ENCODE measurements around the gene SAP25. TPM values are rescaled to one million over a fixed set of nuclear protein-coding genes. Genes with fewer than 3 reads are reported as not detected.

Gene SAP25
- total RNA-seq, 4 donors from 2014 or later, result 0.96 to 52.4 (median 2.7) TPM; not detected in 1

DNA sequence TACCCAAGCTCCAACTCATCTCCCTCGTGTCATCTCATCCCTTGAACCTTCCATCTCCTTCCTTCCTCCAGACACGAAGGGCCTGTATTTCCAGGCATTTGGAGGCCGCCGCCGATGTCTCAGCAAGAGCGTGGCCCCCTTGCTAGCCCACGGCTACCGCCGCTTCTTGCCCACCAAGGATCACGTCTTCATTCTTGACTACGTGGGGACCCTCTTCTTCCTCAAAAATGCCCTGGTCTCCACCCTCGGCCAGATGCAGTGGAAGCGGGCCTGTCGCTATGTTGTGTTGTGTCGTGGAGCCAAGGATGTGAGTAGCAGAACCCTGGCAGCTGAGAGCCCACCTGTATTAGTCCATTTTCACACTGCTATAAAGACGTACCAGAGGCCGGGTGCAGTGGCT is 17.9 kb upstream of the SAP25 start:
- intact Hi-C loops (cut with DNase I; ENCODE audit: low total_unique reads), result no loop called here
- no peaks in the 10 kb centered on the region for H3K9me3 ChIP-seq
- H3K27me3 ChIP-seq, result no peaks in the 10 kb centered on the region
- TF ChIP-seq POLR2A (IDR thresholded peaks at IDR 0.05) (no peak), POLR2AphosphoS5 (IDR thresholded peaks at IDR 0.05) (no peak)
- in situ Hi-C loops (cut with MboI; ENCODE audit: low pct_ligation_motif_present in 1 of 4, low pct_unique_long_range_greater_than_20kb in 1 of 4, low sequenced_read_pairs in 3 of 4), result loop anchor here in 1 of 4 donors (25.0 kb wide), 1 partner anchor 96 kb away; the partner anchor contains the start of gene GIGYF1
- WGBS, 2 donors (ENCODE audit: low coverage in 1 of 2), result 90 to 91% methylated on average over 2 to 17 of the region's 17 CpGs
- H3K27ac ChIP-seq, result no peak overlapping the region
- DNase-seq, result no peak
- no peaks in the 10 kb centered on the region for H3K36me3 ChIP-seq
- no peak overlapping the region for H3K4me3 ChIP-seq
- H3K4me1 ChIP-seq, result peaks cover 0 to 9% (median 6%) of the 10 kb centered on the region in 4 donors

DNA sequence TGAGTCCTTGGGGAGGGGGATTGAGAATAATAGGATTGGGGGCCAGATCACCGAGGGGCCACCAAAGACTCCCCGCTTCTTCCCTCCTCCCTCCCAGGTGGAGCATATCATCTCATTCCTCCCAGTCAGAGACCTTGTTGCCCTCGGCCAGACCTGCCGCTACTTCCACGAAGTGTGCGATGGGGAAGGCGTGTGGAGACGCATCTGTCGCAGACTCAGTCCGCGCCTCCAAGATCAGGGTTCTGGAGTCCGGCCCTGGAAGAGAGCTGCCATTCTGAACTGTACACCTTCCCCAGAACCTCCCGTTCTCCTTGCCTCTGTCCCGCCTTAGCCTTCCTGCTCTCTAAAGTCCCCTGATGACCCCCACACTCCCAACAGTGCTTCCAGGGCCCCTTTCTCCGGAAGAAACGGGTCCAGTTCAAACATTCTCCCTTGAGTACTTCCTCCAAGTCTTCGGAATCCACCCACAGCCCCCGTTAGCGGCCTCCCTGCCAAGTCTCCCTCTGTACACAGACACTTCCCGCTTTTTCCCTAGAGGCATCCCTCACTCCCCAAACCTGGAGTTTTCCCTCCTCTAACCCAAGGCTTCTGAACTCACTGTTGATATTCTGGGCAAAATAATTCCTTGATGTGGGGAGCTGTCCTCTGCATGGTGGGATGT is 16.5 kb upstream of the SAP25 start:
- H3K27me3 ChIP-seq, result no peaks in the 10 kb centered on the region
- intact Hi-C loops (cut with DNase I; ENCODE audit: low total_unique reads) (no loop called here), in situ Hi-C loops (cut with MboI; ENCODE audit: low pct_ligation_motif_present in 1 of 4, low pct_unique_long_range_greater_than_20kb in 1 of 4, low sequenced_read_pairs in 3 of 4) (loop anchor here in 1 of 4 donors (25.0 kb wide), 1 partner anchor 97 kb away; the partner anchor contains the start of gene GIGYF1)
- H3K4me1 ChIP-seq, result peaks cover 0 to 11% (median 8%) of the 10 kb centered on the region in 4 donors
- H3K36me3 ChIP-seq, result no peaks in the 10 kb centered on the region
- TF ChIP-seq, protein P1, sequence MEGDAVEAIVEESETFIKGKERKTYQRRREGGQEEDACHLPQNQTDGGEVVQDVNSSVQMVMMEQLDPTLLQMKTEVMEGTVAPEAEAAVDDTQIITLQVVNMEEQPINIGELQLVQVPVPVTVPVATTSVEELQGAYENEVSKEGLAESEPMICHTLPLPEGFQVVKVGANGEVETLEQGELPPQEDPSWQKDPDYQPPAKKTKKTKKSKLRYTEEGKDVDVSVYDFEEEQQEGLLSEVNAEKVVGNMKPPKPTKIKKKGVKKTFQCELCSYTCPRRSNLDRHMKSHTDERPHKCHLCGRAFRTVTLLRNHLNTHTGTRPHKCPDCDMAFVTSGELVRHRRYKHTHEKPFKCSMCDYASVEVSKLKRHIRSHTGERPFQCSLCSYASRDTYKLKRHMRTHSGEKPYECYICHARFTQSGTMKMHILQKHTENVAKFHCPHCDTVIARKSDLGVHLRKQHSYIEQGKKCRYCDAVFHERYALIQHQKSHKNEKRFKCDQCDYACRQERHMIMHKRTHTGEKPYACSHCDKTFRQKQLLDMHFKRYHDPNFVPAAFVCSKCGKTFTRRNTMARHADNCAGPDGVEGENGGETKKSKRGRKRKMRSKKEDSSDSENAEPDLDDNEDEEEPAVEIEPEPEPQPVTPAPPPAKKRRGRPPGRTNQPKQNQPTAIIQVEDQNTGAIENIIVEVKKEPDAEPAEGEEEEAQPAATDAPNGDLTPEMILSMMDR (IDR thresholded peaks at IDR 0.05), result no peak
- no peak for TF ChIP-seq POLR2A (IDR thresholded peaks at IDR 0.05)
- TF ChIP-seq EP300 (IDR thresholded peaks at IDR 0.05; ENCODE audit: low read depth), result no peak
- no peak for TF ChIP-seq POLR2AphosphoS5 (IDR thresholded peaks at IDR 0.05)
- H3K4me3 ChIP-seq, result no peak overlapping the region
- no peak for DNase-seq
- WGBS, 2 donors (ENCODE audit: low coverage in 1 of 2), result 26 to 55% methylated on average over 4 to 20 of the region's 20 CpGs
- no peaks in the 10 kb centered on the region for H3K9me3 ChIP-seq
- peak overlapping the region in 2 of 4 donors; percentile 21 to 38 for H3K27ac ChIP-seq

DNA sequence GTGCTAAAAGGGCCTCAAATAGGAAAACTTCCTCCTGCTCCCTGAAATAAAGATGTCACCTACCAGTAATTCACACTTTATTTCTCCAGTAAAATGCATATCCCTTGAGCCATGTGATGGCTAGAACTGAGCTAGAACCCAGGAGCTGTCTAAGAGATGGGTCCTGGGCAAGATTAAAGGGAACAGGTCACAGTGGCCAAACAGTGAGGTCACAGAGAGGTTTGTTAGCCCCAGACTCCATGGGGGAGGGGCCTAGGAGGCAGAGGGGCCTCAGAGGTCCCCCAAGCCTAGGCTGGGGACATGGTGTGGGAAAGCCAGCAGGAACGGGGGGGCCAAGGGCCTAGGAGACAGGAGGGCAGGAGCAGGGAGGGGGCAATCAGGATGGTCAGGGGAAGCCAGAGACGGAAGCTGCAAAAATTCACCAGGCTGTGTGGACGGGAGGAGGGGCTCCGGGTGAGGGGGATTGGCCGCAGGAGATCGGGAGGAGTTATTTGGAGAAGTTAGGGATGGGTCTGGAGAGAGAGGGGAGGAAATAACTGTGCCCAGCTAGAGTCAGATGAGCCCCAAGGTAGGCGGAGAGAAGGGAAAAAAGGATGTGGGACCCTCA is 15.7 kb upstream of the SAP25 start:
- Histone ChIP-seq H3K9me3 (no peaks in the 10 kb centered on the region), H3K27me3 (no peaks in the 10 kb centered on the region), H3K4me1 (peaks cover 5 to 19% (median 15%) of the 10 kb centered on the region in 4 donors), H3K36me3 (no peaks in the 10 kb centered on the region), H3K27ac (peak overlapping the region in 1 of 4 donors; percentile 21), H3K4me3 (no peak overlapping the region)
- in situ Hi-C loops (cut with MboI; ENCODE audit: low pct_ligation_motif_present in 1 of 4, low pct_unique_long_range_greater_than_20kb in 1 of 4, low sequenced_read_pairs in 3 of 4) (loop anchor here in 2 of 4 donors (10.0 to 25.0 kb wide), 2 partner anchors 85 to 98 kb away; partner anchors contain the start of genes GIGYF1 (in 1 of the 2) and GNB2 (in 1 of the 2)), intact Hi-C loops (cut with DNase I; ENCODE audit: low total_unique reads) (no loop called here)
- TF ChIP-seq EP300 (IDR thresholded peaks at IDR 0.05; ENCODE audit: low read depth), result no peak
- WGBS, 2 donors (ENCODE audit: low coverage in 1 of 2), result 64 to 67% methylated on average over 7 of the region's 7 CpGs
- DNase-seq, result no peak

DNA sequence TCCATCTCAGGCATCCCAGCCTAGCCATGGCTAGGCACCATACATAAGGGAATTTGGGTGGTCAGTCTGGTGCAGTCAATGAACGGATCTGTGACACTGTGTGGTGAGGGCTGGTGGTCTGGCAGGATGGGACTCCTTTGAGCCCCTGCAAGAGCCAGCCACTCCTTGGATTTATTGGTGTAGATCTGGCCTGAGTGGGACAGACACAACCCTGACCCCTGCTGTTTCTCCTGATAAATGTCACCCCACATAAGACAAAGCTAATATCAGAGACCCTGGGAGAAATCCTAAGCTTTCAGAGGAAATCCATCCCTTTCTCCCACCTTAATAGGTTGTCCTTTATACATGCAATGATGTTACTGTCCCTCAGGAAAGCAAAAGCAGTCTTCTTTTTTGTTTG is 14.7 kb upstream of the SAP25 start:
- no peak for DNase-seq
- Histone ChIP-seq H3K27ac (no peak overlapping the region), H3K9me3 (no peaks in the 10 kb centered on the region), H3K4me3 (no peak overlapping the region), H3K4me1 (peaks cover 9 to 29% (median 25%) of the 10 kb centered on the region in 4 donors), H3K27me3 (no peaks in the 10 kb centered on the region), H3K36me3 (no peaks in the 10 kb centered on the region)
- in situ Hi-C loops (cut with MboI; ENCODE audit: low pct_ligation_motif_present in 1 of 4, low pct_unique_long_range_greater_than_20kb in 1 of 4, low sequenced_read_pairs in 3 of 4), result loop anchor here in 2 of 4 donors (10.0 to 25.0 kb wide), 2 partner anchors 86 to 99 kb away; partner anchors contain the start of genes GIGYF1 (in 1 of the 2) and GNB2 (in 1 of the 2)
- TF ChIP-seq, protein P1 (IDR thresholded peaks at IDR 0.05), result peak in 3 of 5 experiments; percentile 9 to 19 (median 17)
- TF ChIP-seq POLR2AphosphoS5 (IDR thresholded peaks at IDR 0.05), result no peak
- intact Hi-C loops (cut with DNase I; ENCODE audit: low total_unique reads), result no loop called here
- 81% methylated on average over 1 of the region's 1 CpG; no CpG with 5 or more reads in 1 of the 2 donors for WGBS, 2 donors (ENCODE audit: low coverage in 1 of 2)

All from transverse colon (tissue), 4 donors.